CD4-positive, alpha-beta T cell treated with Interleukin-17A for 1 hour (primary cell): ENCODE data around the gene ISLR.
"Not testable (repeated sequence)": the region's sequence is repeated elsewhere in the genome, so short reads cannot be mapped to it uniquely, and the experiment has no call there.

Experiments used
- DNase-seq: peaks from one replicate; pipeline ENCODE4 v3.0.0-alpha.2; 2020

ISLR gene

DNA sequence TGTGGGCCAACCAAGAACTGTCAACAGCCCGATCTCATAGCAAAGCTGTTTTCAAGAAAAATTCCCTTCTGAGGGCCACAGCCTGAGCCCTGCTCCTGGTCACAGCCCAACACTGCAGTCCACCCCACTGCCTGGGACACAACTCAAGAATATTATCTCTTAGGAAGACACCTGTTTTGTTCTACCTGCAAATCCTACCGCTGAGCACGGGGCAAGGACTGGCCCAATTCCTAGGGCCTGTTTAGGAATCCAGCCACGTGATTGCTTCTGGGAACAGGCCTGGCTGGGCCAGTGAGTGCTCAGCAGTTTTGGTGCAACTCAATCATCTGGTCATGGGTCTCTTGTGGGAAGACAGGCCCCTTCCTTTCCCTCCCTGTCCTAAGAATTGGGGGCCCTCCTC, 34.9 kb upstream of the ISLR start:
- no peak for DNase-seq

DNA sequence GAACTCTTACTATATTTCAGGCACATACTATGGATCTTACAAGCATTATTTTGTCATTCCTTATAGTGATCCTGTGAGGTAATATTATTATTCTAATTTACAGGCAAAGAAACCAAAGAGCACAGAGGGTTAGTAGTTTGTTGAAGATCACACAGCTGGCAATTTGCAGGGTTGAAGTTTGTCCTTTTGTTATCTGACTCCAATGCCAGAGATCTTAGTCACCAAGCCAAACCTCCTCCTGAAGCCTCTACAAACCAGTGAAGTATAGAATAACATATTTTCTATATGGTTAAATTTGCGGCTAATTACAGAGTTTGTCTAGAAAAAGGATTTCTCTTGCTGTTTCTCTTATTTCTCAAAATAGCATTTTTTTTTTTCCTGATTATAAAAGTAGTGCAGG, 31.9 kb upstream of the ISLR start:
- DNase-seq = no peak

DNA sequence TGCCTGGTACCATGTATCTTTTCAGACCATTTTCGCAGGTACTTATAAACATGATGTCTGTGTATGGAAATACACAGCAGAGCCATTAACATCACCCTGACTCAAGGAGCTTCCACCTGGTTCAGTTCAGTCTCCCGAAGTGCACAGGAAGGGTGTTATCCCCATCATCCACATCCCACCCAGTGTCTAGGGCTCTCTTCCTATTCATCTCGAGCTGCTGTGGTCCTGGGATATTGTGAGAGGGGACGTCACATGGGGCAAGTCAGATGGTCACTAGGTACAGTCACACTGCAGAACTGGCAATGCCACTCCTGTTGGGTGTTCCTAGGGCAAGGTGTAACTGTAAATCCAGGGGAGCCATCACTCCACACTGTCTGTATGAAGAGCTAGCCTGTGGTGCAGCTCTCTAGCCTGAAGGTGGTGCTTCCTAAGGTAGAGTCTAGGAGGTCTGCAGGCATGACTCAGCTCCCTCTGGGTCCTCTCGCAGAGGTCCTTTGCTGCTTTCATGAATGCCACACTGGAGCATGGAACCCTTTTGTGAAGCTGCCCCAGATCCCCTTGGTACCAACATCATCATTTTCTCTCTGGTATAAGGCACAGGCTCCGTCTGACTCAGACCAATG, 29.2 kb upstream of the ISLR start:
- DNase-seq = no peak

DNA sequence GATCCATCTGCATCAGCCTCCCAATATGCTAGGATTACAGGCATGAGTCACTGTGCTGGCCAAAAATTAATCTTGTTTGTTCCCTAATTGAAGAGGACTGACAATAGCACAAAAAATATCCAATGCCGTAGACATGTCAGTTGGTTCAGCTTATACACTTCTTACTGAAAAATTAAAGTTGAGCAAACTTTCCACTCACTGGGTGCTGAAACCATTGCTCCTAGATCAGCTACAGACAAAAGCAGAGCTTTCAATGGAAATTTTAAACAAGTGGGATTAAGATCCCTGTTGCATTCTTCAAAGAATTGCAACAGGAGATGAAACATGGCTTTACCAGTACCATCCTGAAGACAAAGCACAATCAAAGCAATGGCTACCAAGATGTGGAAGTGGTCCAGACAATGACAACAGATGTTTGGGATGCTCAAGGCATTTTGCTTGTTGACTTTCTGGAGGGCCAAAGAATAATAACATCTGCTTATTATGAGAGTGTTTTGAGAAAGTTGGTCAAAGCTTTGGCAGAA, 27.2 kb upstream of the ISLR start:
- DNase-seq = no peak

DNA sequence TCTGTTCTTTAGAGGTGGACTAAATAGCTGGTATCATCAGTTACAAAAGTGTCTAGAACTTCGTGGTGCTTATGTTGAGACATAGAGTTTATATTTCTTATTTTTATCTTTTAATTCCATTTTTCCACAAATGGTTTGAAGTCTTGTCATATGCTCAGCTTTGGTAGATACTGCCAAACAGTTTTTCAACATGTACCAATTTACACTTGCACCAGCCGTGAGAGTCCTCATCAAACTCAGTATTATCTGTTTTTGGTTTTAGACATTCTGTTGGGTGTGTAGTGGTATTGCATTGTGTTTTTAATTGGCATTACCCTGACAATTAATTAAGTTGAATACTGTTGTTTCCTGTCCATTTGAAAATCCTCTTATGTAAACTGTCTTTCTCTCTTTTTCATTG, 26.5 kb upstream of the ISLR start:
- no peak for DNase-seq

DNA sequence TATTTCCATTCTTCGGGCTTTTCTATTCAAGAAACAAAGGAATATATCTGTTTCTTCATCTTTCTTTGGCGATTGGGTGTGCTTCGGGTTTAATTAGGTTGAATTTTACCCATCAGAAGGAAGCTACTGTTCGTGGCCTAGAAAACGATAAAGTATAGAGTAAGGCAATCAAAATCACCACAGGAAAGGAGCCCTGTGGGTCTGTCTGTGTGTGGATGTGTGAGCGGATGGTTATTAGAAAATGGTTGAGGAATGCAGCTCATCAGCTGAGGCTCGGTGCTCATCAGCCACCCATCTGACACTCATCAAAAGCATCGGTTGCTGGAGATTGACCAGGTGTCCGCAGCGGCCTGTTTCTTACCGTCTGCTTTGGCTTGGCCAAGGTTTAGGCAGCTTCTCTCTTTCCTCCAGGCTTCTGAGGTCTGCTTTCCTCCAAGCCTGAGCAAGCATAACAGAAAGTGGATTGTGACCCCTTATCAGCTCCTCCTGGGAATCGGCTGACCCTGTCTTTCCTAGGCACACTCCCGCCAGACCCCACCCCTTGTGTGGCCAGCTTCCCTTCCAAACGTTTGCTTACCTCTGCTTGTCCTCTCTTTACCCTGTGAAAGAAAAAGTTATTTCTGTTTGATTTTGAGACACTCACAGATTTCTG, 17.6 kb upstream of the ISLR start:
- no peak for DNase-seq

DNA sequence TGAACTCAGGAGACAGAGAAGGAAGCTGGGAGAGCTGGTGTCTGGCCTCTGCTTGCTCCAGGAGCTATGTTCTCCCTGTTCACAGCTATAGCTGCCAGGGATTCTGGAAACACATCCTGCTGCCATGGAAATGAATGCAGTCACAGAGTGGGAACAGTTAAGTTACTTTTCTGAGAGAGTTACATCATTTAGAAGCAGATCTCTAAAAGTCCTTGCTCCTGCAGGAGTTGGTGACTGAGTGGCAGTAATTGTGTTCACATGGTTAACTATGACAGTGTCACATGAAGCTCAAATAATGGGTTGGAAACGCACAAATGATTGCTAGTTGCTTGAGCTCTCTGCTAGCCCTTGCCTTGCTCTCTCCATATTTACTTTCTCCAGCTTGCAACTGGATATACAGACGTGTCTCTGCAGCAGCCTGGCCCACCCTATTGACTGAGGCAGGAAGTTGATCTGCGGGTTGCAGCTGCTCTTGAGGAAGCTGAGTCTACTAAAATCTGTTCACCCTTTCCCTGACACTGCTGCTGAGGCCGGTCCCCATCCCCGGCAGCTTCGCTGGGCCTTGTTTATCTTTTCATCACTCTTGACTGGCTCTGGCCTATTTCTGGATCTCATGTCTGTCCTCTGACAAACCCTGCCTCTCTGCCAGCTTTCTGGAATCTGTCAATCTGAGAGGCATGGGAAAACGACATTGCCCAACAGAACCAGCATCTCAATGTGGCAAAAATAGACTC, 16.7 kb upstream of the ISLR start:
- no peak for DNase-seq

DNA sequence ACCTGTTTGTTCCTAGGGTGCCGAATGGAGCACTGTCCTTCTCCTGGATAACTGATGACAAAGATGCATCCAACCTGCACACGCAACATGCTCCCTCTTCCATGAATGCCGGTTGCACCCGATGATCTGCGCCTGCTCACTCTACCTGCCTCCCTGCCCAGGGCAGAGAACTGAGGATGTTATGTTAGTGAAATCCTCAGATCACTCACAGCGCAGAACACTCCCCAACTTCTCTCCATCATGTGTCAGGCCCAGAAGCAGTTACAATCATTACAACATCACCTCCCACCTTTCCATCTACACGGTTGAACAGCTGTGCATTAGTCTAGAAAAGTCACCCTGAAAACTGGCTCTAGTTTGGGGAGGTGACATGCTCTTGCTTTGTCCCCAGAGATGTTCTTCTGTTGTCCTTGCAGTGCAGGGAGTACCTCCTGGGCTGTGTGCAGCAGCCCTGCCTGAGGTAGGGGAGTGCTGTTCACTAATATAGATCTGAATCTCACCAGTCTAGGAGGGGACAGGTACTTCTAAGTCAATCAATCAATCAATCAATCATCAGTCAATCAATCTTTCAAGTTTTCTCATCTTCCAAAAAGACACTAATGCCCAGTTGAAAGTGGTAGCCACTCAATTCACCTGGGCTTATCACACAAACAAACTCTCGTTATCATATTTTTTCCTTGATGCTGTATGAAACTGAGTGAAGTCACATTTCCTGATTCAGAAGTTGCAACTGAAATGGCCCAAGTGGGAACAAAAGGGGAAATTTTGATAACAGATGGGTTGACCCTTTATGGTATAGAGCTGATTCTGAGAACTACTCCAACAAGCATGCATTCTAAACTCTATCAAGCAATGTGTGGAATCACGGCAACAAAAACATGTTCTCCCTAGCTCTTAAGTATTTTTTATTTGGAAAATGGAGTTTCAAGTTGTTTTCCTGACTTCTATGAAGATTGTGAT, 15.4 kb upstream of the ISLR start:
- no peak for DNase-seq

DNA sequence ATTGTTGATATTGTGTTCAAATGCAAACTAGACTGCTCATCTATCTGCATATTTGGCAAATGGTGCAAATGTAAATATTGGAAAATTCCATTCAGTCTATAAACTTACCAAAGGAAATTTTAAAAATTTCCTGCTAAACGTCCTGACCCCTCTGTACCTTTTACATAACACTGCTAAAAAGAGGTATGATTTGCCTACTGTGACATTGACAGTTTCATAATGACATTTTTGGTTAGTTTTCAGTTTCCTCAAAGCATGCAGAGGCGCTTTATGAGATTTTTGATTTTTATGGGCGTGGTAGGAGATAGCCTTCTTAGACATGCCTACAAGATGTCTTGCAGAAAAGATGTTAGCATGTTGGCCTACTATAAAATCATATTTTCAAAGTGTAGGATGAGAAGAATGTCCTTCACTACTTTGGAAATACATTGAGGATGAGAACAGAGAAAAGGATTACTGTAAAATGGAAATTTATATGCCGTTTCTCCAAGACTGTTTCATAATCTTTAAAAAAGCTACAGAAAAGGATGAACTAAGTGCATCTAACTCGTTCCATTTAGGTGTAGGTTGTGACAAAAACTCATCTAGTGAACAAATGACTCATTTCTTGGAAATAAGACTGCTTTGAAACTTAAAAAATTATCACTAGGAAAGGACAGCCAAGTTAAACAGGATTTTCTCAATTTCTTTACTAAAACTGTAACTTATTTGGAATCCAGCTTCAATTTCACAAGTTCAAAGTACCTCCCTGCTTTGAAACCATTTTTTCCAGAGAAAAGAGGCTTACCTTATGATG, 14.5 kb upstream of the ISLR start:
- DNase-seq = no peak

DNA sequence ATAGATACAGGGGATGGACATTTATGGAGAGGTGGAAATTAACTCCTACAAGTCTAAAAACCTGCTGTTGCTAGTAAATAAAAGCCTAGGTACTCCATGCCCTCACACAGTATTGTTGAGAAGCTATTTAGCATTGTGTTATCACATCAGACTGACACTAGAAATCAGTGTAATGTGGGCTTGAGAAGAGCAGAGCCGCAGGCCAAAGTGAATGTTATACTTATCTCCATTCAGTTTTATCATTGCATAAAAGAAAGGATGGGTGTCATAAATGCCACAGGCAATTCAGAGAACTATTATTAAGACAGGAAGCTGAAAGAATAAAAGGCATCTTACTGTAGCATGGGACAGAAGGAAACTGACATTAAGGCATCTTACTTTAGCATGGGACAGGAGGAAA, 13.7 kb upstream of the ISLR start:
- no peak for DNase-seq

DNA sequence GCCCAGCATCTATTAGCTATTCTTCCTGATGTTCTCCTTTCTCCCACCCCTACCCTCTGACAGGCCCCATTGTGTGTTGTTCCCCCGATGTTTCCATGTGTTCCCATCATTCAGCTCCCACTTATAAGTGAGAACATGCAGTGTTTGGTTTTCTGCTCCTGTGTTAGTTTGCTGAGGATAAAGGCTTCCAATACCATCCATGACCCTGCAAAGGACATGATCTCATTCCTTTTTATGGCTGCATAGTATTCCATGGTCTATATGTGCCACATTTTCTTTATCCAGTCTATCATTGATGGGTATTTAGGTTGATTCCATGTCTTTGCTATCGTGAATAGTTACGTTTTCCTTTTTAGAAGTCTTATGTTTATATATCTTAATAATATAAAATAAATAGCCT, 13.1 kb upstream of the ISLR start:
- DNase-seq = not testable (repeated sequence)

DNA sequence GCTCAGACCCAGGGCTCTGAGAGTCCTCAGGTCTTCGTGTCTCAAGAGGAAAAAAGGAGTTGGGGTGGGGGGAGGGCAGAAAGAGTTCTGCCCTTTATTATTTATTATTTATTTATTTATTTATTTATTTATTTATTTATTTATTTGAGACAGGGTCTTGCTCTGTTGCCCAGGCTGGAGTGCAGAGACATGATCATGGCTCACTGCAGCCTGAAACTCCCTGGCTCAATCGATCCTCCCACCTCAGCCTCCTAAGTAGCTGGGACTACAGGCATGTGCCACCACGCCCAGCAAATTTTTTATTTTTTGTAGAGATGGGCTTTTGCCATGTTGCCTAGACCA, 11.3 kb upstream of the ISLR start:
- DNase-seq = not testable (repeated sequence)

DNA sequence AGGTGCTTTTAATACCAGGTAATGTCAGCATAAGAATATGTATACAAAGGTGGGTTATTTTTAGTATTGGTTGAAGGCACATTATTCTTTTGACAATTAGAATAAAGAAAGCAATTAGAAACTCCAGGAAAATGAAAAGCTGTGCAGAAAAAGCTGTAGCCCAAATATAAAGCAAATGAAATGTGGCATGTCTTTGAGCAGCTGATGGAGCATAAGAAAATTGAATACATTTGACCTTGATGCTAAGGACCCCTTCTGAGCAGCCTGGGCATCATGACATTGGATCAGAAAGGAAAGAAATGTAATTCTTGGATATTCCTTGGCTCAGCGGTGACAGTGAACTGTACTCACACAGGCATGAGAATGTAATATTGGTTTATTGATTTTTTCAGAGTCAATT, 8.0 kb upstream of the ISLR start:
- DNase-seq = no peak

DNA sequence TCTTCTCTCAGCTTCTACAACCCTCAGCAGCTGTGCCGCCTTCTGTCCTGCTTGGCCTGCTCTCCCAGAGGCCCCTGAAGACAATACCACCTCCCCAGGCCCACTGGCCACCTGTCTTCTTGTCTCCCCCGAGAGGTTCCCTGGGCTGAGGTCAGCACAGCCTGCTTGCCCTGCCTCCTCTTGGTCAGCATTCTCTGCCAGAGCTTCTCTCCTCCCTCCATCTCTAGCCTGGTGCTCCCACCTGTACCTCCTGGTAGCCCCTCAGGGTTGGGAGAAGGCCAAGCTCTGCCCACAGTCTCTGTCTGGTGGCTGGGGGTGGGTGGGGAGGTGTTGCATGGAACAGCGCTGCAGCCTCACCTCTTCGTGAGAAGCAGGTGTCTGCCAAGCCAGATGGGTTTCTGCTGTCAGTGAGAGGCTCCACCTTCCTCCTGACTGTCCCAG, 5.6 kb upstream of the ISLR start:
- DNase-seq = no peak

DNA sequence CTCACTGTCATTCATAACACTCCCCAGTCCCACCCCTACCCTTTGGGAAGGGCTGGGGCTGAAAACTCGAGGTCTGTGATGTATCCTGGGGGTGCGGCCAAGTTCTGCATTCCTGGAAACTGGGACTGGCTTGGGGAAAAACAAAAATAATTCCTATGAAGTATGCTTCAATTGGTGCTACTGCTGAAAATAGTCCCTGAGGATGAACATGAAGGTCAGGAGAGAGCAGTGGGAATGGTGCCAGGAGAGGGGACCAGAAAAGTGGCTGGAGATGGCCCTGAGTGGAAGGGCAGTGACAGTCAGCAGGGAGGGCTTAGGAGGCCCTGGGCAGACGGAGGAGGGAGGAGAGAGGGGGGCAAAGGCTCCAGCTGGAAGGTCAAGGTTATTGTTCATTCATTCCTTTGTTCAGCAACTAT, 4.8 kb upstream of the ISLR start:
- DNase-seq = no peak

DNA sequence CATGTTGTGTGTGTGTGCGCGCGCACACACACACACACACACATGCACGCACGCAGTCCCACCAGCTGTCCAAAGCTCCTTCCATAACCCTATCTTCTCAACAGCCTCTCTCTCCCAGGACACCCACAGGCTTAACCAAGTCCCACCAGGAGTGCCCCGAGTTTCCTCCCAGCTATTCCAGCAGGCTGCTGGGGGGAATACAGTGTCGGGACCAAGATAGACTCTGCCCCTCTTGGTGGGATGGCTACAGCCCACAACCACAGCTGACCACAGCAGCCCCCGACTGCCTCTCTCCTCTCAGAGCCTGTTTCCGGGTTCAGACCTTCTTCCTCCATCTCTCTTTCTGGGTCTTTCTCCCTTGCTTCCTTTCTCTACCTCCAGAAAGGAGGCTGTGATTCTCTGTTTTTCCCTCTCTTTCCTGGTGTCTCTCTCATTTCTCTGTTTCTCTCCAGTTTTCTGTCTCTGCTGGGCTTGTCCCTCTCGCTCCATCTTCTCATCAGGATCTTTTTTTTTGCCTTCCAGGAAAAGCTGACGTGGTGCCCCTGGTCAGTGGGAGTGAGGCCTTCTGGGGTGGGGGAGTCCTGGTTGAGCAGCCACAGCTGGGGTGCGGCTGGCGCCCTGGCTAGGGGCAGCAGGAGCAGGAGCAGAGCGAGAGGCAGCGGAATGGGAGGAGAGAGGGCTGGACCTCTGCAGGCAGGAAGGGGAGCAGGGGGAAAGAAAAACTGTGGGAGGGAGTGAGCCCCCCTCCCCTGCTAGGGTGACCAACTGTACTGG, 3.3 kb upstream of the ISLR start:
- DNase-seq = no peak

DNA sequence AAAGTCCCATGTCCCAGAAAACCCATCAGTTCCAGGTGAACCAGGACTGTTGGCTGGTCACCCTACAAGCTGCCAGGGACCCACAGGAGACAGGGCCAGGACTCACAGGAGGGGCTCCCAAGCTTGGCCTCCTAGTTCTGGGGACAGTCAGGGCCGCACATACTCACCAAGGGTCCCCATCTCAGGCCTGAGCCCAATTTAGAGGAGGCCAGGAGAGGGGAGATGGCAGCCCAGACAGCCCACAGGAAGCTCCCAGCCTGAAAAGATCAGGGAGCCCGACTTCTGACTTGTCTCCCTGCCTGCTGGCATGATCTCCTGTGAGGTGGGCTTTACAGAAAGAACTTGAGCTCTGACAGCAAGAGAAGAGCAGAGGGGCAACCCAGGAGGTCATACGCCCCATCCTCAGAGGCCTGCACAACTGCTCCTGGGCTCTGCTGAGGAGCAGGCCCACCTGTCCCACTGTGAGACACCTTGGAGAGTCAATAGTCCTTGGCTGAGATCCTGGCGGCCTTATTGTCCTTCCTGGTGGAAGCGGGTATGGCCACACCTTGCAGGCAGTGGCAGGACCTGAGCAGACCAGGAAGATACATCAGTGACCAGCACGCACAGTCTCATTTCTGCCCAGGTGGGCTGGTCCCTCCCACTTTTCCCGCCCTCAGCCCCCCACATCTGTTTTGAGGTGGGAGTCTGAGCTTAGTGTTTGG, 2.5 kb upstream of the ISLR start:
- DNase-seq = no peak

DNA sequence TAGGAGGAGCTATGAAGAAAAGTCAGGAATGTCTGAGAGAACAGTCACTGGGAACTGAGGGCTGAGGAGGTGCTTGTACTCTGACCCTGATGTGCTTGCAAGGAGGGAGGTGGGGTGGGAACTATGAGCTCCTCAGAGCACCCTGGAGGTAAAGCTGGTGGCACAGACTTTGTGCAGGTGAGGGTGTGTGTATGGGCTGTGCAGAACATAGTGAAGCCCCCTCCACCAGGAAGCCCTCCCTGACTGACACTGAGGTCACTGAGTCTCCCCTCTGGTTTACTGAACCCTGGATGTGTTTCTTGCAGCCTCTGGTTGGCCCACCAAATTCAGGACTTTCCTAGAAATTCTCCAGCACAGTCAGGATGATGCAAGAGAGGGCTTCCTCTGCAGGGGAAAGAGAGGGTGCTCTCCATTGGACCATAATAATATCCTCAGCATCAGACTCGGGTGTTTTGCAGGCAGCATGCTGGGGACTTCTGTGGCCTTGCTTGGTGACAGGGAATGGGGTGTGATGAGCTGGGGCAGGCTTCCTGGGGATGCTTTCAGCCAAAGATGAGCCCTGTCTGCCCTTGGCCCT, 1.5 kb upstream of the ISLR start:
- no peak for DNase-seq

DNA sequence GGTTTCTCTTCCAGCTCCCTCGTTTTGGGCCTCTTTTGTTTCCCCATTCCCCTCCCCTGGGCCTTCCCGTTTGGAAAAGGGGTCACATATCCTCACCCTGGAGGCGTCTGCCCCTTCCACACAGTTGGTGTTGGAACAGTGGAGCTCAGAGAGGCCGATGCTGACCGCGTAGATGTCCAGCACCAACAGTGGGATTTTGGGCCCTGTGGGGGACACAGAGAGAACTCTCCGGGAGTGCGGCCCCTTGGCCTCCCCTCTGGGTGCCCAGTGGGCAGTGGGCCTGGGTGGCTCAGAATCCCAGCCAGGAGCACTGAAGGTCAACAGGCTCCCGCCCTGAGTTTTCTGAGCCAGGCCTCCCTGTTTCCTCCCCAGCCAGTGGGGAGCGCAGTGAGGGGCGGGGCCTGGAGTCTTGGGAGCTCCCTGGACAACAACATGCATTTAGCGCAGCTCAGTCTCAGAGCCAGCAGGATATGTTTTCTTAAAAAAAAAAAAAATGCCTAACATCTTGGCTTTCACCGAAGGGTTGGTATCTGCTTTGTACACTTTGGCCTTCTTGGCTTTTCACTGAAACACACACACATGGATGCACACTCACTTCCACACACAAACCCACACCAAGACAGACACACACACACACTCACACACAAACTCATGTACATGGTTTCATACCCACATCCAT, 670 bp upstream of the ISLR start:
- DNase-seq = no peak
